Keratinocyte (primary cell): ENCODE data around the gene AKR1A1.

ENCODE experiments used
- CTCF ChIP-seq, 3 experiments: IDR thresholded peaks in 1 of 3; conservative IDR thresholded peaks in 1 of 3; optimal IDR thresholded peaks in 1 of 3; 2 replicates in 2 of 3; 3 replicates in 1 of 3; pipeline versions ENCODE3 to v1.5.1; 2011; ENCODE audit warnings: low read length in 3 of 3, mild to moderate bottlenecking in 3 of 3, moderate library complexity in 2 of 3, control low read depth in 1 of 3, inconsistent platforms in 1 of 3; ENCODE audit not compliant: insufficient read depth in 2 of 3; ENCODE audit errors: extremely low read depth in 1 of 3
- EZH2 ChIP-seq: IDR thresholded peaks from one replicate; pipeline ENCODE4 v1.6.1; 2012; ENCODE audit warnings: inconsistent platforms, mild to moderate bottlenecking, low read length, moderate library complexity

GRCh38 chr1:45615885-45616284 is 65.3 kb downstream of the AKR1A1 start:
- TF ChIP-seq CTCF (optimal IDR thresholded peaks at IDR 0.05 in 1 of 3, IDR thresholded peaks at IDR 0.05 in 1 of 3, conservative IDR thresholded peaks at IDR 0.05 in 1 of 3; ENCODE audit: extremely low read depth in 1 of 3, insufficient read depth in 2 of 3, low read length in 3 of 3) (no peak), EZH2 (no peak)
